SHP77 (cell line): ENCODE results near the gene ECE2.

Experiments
- DNase-seq, 2 experiments: peaks; one replicate each; lab custom pipeline; 2025; lab: John Stamatoyannopoulos, UW

The ECE2 gene

GRCh38 chr3:184275961-184276910 is at the start of gene ECE2:
Gene ECE2, plus strand, starts transcription at chr3:184276022. Its CDS starts 132 bp downstream, at chr3:184276154.
- no peak for DNase-seq

- DNase-seq = peak in 1 of 2 experiments; percentile 32
Measured at GRCh38 chr3:184227481-184227935, 48.3 kb upstream of the ECE2 start.

GRCh38 chr3:184228376-184229137 is 47.3 kb upstream of the ECE2 start:
- no peak for DNase-seq

- DNase-seq = peak; percentile 42 to 72
Measured at GRCh38 chr3:184229394-184230080, 46.3 kb upstream of the ECE2 start, which contains the start of gene VWA5B2. Gene VWA5B2, plus strand, starts transcription at chr3:184229585. Its CDS starts 944 bp downstream, at chr3:184230529.

GRCh38 chr3:184230081-184230602 is 45.7 kb upstream of the ECE2 start:
- no peak for DNase-seq

GRCh38 chr3:184230603-184231528 is 45.0 kb upstream of the ECE2 start:
- no peak for DNase-seq

GRCh38 chr3:184231671-184232070 is 44.2 kb upstream of the ECE2 start:
- DNase-seq = no peak

GRCh38 chr3:184233127-184233843 is 42.5 kb upstream of the ECE2 start:
- no peak for DNase-seq

GRCh38 chr3:184234224-184234623 is 41.6 kb upstream of the ECE2 start:
- DNase-seq = peak in 1 of 2 experiments; percentile 46

GRCh38 chr3:184234671-184235380 is 41.0 kb upstream of the ECE2 start:
- no peak for DNase-seq

GRCh38 chr3:184235381-184236032 is 40.3 kb upstream of the ECE2 start:
- no peak for DNase-seq

- DNase-seq = no peak
Measured at GRCh38 chr3:184236033-184236410, 39.8 kb upstream of the ECE2 start.

- DNase-seq = no peak
Measured at GRCh38 chr3:184236636-184237035, 39.2 kb upstream of the ECE2 start.

- DNase-seq = no peak
Measured at GRCh38 chr3:184237211-184237610, 38.6 kb upstream of the ECE2 start.

- no peak for DNase-seq
Measured at GRCh38 chr3:184237807-184238206, 38.0 kb upstream of the ECE2 start.

GRCh38 chr3:184238246-184238818 is 37.5 kb upstream of the ECE2 start:
- no peak for DNase-seq

- no peak for DNase-seq
Measured at GRCh38 chr3:184239221-184239620, 36.6 kb upstream of the ECE2 start.

- no peak for DNase-seq
Measured at GRCh38 chr3:184239708-184240107, 36.1 kb upstream of the ECE2 start.
